Subcutaneous abdominal adipose tissue (tissue), 5 donors: Measurements from ENCODE around the gene TRIM37.
"Not testable (repeated sequence)": the region's sequence is repeated elsewhere in the genome, so short reads cannot be mapped to it uniquely, and the experiment has no call there.

ENCODE experiments used
- H3K27ac ChIP-seq: one replicate; pipeline ENCODE4 v1.7.0; 2013; ENCODE audit warnings: low read depth, mild to moderate bottlenecking, inconsistent platforms, low read length, moderate library complexity
- H3K27me3 ChIP-seq, 5 donors: one replicate each; pipeline ENCODE4 v1.7.0; 2013; ENCODE audit warnings: low read length in 5 of 5, inconsistent platforms in 1 of 5; ENCODE audit not compliant: control insufficient read depth in 5 of 5, insufficient read depth in 4 of 5
- H3K36me3 ChIP-seq, 5 donors: one replicate each; pipeline ENCODE4 v1.7.0; 2013; ENCODE audit warnings: low read length in 5 of 5; ENCODE audit not compliant: control insufficient read depth in 5 of 5, insufficient read depth in 5 of 5
- H3K4me1 ChIP-seq, 5 donors: one replicate each; pipeline ENCODE4 v1.7.0; 2013; ENCODE audit warnings: low read length in 5 of 5, mild to moderate bottlenecking in 3 of 5, moderate library complexity in 1 of 5; ENCODE audit not compliant: control insufficient read depth in 5 of 5, insufficient read depth in 5 of 5
- H3K4me3 ChIP-seq, 5 donors: one replicate each; pipeline ENCODE4 v1.7.0; 2013; ENCODE audit warnings: low read length in 5 of 5, low read depth in 1 of 5
- H3K9ac ChIP-seq, 5 donors: one replicate each; pipeline ENCODE4 v1.7.0; 2013; ENCODE audit warnings: low read length in 5 of 5, mild to moderate bottlenecking in 4 of 5, moderate library complexity in 3 of 5
- H3K9me3 ChIP-seq, 5 donors: one replicate each; pipeline ENCODE4 v1.7.0; 2013; ENCODE audit warnings: low read length in 5 of 5; ENCODE audit not compliant: control insufficient read depth in 5 of 5
- donor health status: healthy.
- donor health status: healthy.
- donor health status: healthy.
- donor health status: healthy.
- donor health status: healthy.

The TRIM37 gene

GRCh38 chr17:59149051-59149450 is 42.4 kb upstream of the TRIM37 start:
- no peaks in the 10 kb centered on the region for H3K36me3 ChIP-seq
- no peak overlapping the region for H3K27ac ChIP-seq
- H3K27me3 ChIP-seq: no peaks in the 10 kb centered on the region
- no peak overlapping the region for H3K9ac ChIP-seq
- H3K9me3 ChIP-seq: no peaks in the 10 kb centered on the region
- peaks cover 0 to 6% (median 4%) of the 10 kb centered on the region in 5 donors for H3K4me1 ChIP-seq
- no peak overlapping the region for H3K4me3 ChIP-seq

DNA sequence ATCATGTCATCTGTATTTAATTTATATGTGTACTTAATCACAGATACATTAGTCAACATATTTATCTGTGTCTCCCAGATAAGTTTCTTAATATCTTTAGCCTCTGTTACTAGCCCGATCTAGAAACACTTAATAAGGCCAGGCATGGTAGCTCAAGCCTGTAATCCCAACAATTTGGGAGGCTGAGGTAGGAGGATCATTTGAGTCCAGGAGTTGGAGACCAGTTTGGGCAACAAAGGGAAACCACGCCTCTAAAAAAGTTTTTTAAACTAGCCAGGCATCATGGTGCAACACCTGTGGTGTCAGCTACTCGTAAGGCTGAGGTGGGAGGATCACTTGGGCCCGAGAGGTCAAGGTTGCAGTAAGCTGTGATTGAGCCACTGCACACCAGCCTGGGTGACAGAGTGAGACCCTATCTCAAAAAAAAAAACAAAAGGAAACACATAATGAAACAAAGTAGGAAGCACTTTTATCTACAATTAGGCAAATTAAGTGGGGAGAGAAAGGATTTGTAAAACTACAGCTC is 39.0 kb upstream of the TRIM37 start:
- H3K36me3 ChIP-seq: no peaks in the 10 kb centered on the region
- no peaks in the 10 kb centered on the region for H3K27me3 ChIP-seq
- no peak overlapping the region for H3K27ac ChIP-seq
- H3K4me3 ChIP-seq: no peak overlapping the region
- no peaks in the 10 kb centered on the region for H3K4me1 ChIP-seq
- no peaks in the 10 kb centered on the region for H3K9me3 ChIP-seq
- no peak overlapping the region for H3K9ac ChIP-seq

DNA sequence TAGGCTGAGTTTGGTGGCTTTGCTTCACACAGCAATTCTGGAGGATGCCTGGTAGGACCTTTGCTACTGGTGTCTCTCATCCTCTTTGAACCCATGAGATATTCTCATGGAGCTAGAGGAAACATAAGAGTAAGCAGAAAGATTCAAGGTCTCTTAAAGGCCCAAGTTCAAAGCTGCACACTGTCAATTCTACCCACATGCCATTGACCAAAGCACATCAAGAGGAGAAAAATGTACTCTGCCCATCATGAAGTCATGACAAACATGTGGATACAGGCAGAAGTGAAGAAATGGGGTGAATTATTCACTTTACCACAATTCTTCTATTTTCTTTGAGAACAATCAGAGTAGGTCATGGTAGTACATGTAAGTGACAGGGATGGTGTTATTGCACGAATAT is 35.2 kb upstream of the TRIM37 start:
- Histone ChIP-seq H3K9me3 (no peaks in the 10 kb centered on the region), H3K4me3 (no peak overlapping the region), H3K9ac (no peak overlapping the region), H3K36me3 (no peaks in the 10 kb centered on the region), H3K27me3 (no peaks in the 10 kb centered on the region), H3K27ac (no peak overlapping the region), H3K4me1 (no peaks in the 10 kb centered on the region)

- H3K9me3 ChIP-seq: no peaks in the 10 kb centered on the region
- H3K27me3 ChIP-seq: no peaks in the 10 kb centered on the region
- no peak overlapping the region for H3K27ac ChIP-seq
- no peak overlapping the region for H3K4me3 ChIP-seq
- H3K9ac ChIP-seq: no peak overlapping the region
- no peaks in the 10 kb centered on the region for H3K36me3 ChIP-seq
- no peaks in the 10 kb centered on the region for H3K4me1 ChIP-seq
These were observed 33.3 kb upstream of the TRIM37 start for GRCh38 chr17:59139939-59140338.

DNA sequence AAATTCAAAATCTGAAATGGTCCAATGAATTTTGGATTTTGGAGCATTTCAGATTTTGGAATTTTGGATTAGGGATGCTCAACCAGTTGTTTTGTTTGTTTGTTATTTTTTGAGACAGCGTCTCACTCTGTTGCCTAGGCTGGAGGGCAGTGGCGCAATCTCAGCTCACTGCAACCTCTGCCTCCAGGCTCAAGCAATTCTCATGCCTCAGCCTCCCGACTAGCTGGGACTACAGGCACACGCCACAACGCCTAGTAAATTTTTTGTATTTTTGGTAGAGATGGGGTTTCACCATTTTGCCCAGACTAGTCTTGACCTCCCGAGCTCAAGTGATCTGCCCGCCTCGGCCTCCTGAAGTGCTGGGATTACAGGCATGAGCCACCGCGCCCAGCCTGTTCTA is 31.7 kb upstream of the TRIM37 start:
- not testable (repeated sequence) for H3K27me3 ChIP-seq, H3K27ac ChIP-seq, H3K4me1 ChIP-seq, H3K9ac ChIP-seq, H3K36me3 ChIP-seq, H3K4me3 ChIP-seq, H3K9me3 ChIP-seq

- H3K27me3 ChIP-seq: no peaks in the 10 kb centered on the region
- H3K36me3 ChIP-seq: peaks cover 0 to 5% (median 0%) of the 10 kb centered on the region in 5 donors
These were observed 24.5 kb upstream of the TRIM37 start for GRCh38 chr17:59131131-59131530.

GRCh38 chr17:59129814-59130213 is 23.1 kb upstream of the TRIM37 start:
- Histone ChIP-seq H3K9ac (no peak overlapping the region), H3K27ac (no peak overlapping the region), H3K27me3 (no peaks in the 10 kb centered on the region), H3K4me1 (no peaks in the 10 kb centered on the region), H3K9me3 (no peaks in the 10 kb centered on the region), H3K36me3 (peaks cover 0 to 5% (median 0%) of the 10 kb centered on the region in 5 donors), H3K4me3 (no peak overlapping the region)

More at GRCh38 chr17:59131131-59131530, 24.5 kb upstream of the TRIM37 start:
- no peak overlapping the region for H3K4me3 ChIP-seq
- no peak overlapping the region for H3K27ac ChIP-seq
- no peaks in the 10 kb centered on the region for H3K9me3 ChIP-seq
- no peak overlapping the region for H3K9ac ChIP-seq
- H3K4me1 ChIP-seq: no peaks in the 10 kb centered on the region

DNA sequence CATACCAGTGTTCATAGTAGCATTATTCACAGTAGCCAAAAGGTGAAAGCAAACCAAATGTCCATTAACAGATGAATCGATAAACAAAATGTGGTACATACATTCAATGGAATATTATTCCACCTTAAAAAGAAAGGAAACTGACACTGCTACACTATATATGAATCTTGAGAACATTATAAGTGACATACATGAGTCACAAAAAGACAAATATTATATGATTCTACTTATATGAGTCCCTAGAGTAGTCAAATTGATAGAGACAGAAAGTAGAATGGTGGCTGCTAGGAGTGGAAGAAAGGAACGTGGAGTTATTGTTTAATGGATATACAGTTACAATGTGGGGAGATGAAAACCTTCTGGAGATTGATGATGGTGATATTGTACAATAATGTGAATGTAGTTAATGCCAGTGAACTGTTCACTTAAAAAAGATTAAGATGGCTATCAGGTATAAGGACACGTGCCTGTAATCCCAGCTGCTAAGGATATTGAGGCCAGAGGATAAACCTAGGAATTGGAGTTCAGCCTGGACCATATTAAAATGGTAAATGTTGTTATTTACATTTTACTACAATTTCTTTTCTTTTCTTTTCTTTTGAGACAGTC is 20.2 kb upstream of the TRIM37 start:
- no peaks in the 10 kb centered on the region for H3K27me3 ChIP-seq
- no peaks in the 10 kb centered on the region for H3K4me1 ChIP-seq
- peaks cover 0 to 5% (median 0%) of the 10 kb centered on the region in 5 donors for H3K36me3 ChIP-seq
- no peak overlapping the region for H3K9ac ChIP-seq
- H3K9me3 ChIP-seq: no peaks in the 10 kb centered on the region
- H3K4me3 ChIP-seq: no peak overlapping the region
- no peak overlapping the region for H3K27ac ChIP-seq

- Histone ChIP-seq H3K9ac (no peak overlapping the region), H3K27me3 (no peaks in the 10 kb centered on the region), H3K4me3 (no peak overlapping the region), H3K9me3 (no peaks in the 10 kb centered on the region), H3K27ac (no peak overlapping the region), H3K4me1 (no peaks in the 10 kb centered on the region), H3K36me3 (peaks cover 0 to 5% (median 0%) of the 10 kb centered on the region in 5 donors)
These were observed 18.0 kb upstream of the TRIM37 start for GRCh38 chr17:59124665-59125064.

DNA sequence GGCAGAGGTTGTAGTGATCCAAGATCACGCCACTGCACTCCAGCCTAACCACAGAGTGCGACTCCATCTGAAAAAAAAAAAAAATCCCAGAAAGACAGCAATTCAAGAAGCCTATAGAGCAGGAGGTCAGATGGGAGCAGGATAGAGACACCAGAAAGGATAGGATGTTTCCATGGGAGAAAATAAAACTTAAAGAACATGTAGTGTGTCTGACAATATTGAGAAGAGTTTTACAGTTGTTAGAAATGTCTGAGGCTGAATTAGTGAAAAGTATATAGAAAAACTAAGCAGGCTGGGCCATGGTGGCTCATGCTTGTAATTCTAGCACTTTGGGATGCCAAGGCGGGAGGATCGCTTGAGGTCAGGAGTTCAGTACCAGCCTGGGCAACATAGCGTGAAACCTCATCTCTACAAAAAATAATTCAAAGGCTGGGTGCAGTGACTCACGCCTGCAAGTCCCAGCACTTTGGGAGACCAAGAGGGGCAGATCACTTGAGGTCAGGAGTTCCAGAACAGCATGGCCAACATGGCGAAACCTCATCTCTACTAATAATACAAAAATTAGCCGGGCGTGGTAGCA is 15.3 kb upstream of the TRIM37 start:
- H3K9me3 ChIP-seq: no peaks in the 10 kb centered on the region
- no peaks in the 10 kb centered on the region for H3K4me1 ChIP-seq
- no peaks in the 10 kb centered on the region for H3K27me3 ChIP-seq
- peaks cover 0 to 8% (median 0%) of the 10 kb centered on the region in 5 donors for H3K36me3 ChIP-seq
- H3K27ac ChIP-seq: no peak overlapping the region
- H3K9ac ChIP-seq: no peak overlapping the region
- H3K4me3 ChIP-seq: no peak overlapping the region
